Osteocyte (in vitro differentiated cells): Measurements from ENCODE around the gene ZNF577. TPM values are rescaled to one million over a fixed set of nuclear protein-coding genes. Genes with fewer than 3 reads are reported as not detected.

Experiments
- DNase-seq: peaks from one replicate; pipeline ENCODE4 v3.0.0; 2021; ENCODE audit warnings: mixed read lengths; ENCODE audit not compliant: unreplicated experiment; ENCODE audit errors: extremely low spot score
- H3K27ac Mint-ChIP-seq: one replicate; pipeline ENCODE4 v1.8.0; 2021; ENCODE audit warnings: mild to moderate bottlenecking, mixed read lengths; ENCODE audit not compliant: unreplicated experiment
- H3K27me3 Mint-ChIP-seq: one replicate; pipeline ENCODE4 v1.8.0; 2021; ENCODE audit warnings: mixed read lengths; ENCODE audit not compliant: unreplicated experiment
- H3K36me3 Mint-ChIP-seq: one replicate; pipeline ENCODE4 v1.8.0; 2021; ENCODE audit warnings: mixed read lengths; ENCODE audit not compliant: unreplicated experiment
- H3K4me1 Mint-ChIP-seq: one replicate; pipeline ENCODE4 v1.8.0; 2021; ENCODE audit warnings: mixed read lengths; ENCODE audit not compliant: unreplicated experiment
- H3K4me3 Mint-ChIP-seq: one replicate; pipeline ENCODE4 v1.8.0; 2021; ENCODE audit warnings: mild to moderate bottlenecking, moderate library complexity, mixed read lengths; ENCODE audit not compliant: unreplicated experiment
- H3K9me3 Mint-ChIP-seq: one replicate; pipeline ENCODE4 v1.8.0; 2021; ENCODE audit warnings: mixed read lengths; ENCODE audit not compliant: unreplicated experiment
- CTCF ChIP-seq: fragments of 200-600 bp; sonication (generic); IDR thresholded peaks from 2 replicates; pipeline ENCODE4 v1.5.0; 2021; ENCODE audit warnings: antibody characterized with exemption, mild to moderate bottlenecking, moderate library complexity
- total RNA-seq: library from RNA; stranded (reverse); gene quantifications from 2 replicates; pipeline ENCODE4 v1.2.1, GENCODE V29; 2021

The ZNF577 gene
- total RNA-seq, 1 donor from 2014 or later = 21.3 TPM

- Mint-ChIP-seq H3K4me1 (peaks cover 11% of the 10 kb centered on the region), H3K27ac (no peak overlapping the region), H3K9me3 (peaks cover 52% of the 10 kb centered on the region), H3K4me3 (no peak overlapping the region), H3K27me3 (no peaks in the 10 kb centered on the region), H3K36me3 (peaks cover 53% of the 10 kb centered on the region)
- DNase-seq = no peak
- no peak for TF ChIP-seq CTCF
Observed at GRCh38 chr19:51889934-51890333, 2.2 kb upstream of the ZNF577 start.

DNA sequence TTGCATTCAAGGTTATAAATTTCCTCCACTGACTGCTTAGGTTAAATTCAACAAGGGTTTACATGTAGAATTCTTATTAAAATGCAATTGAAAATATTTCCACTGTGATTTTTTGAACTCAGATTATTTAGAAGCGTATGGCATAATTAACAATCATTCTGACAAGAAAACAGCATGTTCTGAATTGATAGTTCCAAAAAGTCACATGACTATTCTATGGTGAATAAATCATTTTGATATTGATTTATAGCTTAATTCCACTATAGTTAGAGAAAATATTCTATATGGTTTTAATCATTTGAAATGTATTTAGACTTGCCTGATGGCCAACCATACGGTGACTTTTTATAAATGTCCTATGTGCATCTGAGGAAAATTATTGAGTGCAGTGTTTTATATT lies 3.0 kb downstream of the ZNF577 start:
- Mint-ChIP-seq H3K36me3 (peaks cover 25% of the 10 kb centered on the region), H3K27ac (no peak overlapping the region), H3K4me1 (peaks cover 11% of the 10 kb centered on the region), H3K9me3 (peaks cover 43% of the 10 kb centered on the region), H3K27me3 (no peaks in the 10 kb centered on the region), H3K4me3 (no peak overlapping the region)
- no peak for DNase-seq
- TF ChIP-seq CTCF = no peak

DNA sequence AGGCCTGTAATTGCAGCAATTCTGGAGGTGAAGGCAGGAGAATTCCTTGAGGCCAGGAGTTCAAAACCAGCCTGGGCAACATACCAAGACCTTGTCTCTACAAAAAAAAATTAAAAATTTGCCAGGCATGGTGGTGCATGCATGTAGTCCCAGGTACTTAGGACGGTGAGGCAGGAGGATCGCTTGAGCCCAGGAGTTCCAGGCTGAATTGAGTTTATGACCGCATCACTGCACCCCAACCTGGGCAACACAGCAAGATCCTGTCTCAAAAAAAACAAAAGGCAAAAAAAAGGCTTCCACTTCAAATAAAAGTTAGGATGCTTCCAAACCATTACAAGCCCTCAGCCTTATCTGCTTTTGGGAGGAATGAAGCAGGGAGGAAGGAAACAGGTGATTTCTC lies 5.2 kb downstream of the ZNF577 start:
- no peak for DNase-seq
- peaks cover 7% of the 10 kb centered on the region for H3K4me1 Mint-ChIP-seq
- TF ChIP-seq CTCF = no peak
- no peaks in the 10 kb centered on the region for H3K27me3 Mint-ChIP-seq
- H3K36me3 Mint-ChIP-seq = peaks cover 35% of the 10 kb centered on the region
- no peak overlapping the region for H3K4me3 Mint-ChIP-seq
- H3K9me3 Mint-ChIP-seq = peaks cover 48% of the 10 kb centered on the region
- H3K27ac Mint-ChIP-seq = no peak overlapping the region

DNA sequence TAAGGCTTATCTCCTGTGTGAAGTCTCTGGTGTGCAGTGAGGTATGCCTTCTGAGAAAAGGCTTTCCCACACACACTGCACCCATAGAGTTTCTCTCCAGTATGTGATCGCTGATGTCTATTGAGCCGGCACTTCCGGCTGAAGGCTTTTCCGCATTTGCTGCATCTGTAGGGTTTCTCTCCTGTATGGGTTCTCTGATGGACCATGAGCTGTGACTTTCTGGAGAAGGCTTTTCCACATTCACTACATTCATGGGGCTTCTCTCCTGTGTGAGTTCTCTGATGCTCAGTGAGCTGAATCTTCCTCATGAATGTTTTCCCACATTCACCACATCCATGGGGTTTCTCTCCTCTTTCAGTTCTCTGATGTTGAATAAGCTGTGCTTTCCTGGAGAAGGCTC lies 14.7 kb downstream of the ZNF577 start:
- no peak for DNase-seq
- no peak for TF ChIP-seq CTCF
- H3K36me3 Mint-ChIP-seq = peaks cover 68% of the 10 kb centered on the region
- no peak overlapping the region for H3K27ac Mint-ChIP-seq
- no peaks in the 10 kb centered on the region for H3K4me1 Mint-ChIP-seq
- H3K27me3 Mint-ChIP-seq = no peaks in the 10 kb centered on the region
- peaks cover 68% of the 10 kb centered on the region for H3K9me3 Mint-ChIP-seq
- H3K4me3 Mint-ChIP-seq = no peak overlapping the region

DNA sequence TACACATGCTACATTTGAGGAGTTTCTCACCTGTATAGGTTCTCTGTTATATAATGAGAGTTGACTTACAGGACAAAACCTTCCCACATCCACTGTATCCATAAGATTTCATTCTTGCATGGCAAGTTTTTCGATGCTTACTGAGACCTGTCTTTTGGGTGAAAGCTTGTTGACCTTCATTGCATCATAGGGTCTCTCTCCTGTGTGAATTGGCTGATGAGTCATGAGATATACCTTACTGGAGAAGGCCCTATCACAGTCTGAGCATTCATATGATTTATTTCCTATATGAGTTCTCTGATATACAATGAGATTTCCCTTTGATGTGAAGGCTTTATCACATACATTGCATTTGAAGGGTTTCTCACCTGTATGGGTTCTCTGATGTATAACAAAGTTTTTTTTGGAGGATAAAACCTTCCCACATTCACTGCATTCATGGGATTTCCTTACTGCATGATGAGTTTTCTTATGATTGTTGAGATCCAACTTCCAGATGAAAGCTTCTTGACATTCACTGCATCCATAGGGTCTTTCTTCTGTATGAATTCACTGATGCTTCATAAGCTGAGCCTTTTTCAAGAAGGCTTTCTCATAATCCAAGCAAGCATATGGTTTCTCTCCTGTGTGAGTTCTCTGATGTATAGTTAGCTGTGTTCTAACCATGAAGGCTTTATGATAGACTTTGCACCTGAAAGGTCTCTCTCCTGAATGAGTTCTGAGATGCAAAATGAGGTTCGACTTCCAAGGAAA lies 25.7 kb downstream of the ZNF577 start:
- H3K4me3 Mint-ChIP-seq = no peak overlapping the region
- H3K27me3 Mint-ChIP-seq = no peaks in the 10 kb centered on the region
- no peak overlapping the region for H3K27ac Mint-ChIP-seq
- no peak for TF ChIP-seq CTCF
- peaks cover 14% of the 10 kb centered on the region for H3K36me3 Mint-ChIP-seq
- DNase-seq = no peak
- H3K4me1 Mint-ChIP-seq = no peaks in the 10 kb centered on the region
- peaks cover 61% of the 10 kb centered on the region for H3K9me3 Mint-ChIP-seq
